NCI-H526 treated with DMSO at 0.1 percent for 48 hours (cell line): Measurements from ENCODE around the gene PPP3R1.
A peak's percentile ranks its signal among the peaks of the same experiment; 100 is the strongest.
"Not testable (repeated sequence)": the region's sequence is repeated elsewhere in the genome, so short reads cannot be mapped to it uniquely, and the experiment has no call there.

Source experiments
- DNase-seq: peaks from one replicate; lab custom pipeline; 2025; lab: John Stamatoyannopoulos, UW

PPP3R1 gene

DNA sequence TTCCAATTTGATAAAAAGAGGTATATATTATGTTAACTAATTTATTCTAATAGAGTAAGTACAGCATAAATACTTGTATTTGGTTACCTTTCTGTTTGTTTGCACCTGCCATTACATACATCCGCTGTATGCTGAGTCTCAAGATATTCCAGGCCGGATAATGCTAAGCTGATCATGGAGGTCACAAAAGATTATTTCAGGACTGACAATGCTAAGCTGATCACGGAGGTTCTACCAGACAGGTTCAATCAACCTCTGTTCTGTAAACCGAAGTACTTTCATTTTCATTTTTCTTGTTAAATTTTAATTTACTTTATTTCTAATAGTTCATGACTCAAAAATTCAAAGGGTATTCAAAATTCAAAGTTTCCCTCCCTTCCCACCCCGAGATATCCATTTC lies 63.5 kb downstream of the PPP3R1 start:
- no peak for DNase-seq

DNA sequence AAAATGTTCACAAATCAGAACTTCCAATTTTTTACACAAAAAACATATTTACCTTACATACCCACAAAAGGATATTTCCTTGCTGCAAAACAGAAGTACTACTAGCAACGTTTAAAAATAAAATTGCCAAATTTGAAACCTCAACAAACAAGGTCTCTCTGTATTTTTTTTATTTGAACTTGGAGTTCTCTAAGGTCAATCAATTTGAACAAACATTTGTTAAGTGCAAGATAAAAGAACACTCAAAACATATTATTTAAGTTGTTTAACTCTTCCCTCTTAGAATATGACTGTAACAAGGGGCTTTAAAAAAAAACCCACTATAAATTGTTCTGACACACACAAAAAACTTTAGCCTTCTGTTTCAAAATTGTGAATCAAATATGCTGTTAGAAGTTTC lies 65.0 kb downstream of the PPP3R1 start:
- DNase-seq: no peak

DNA sequence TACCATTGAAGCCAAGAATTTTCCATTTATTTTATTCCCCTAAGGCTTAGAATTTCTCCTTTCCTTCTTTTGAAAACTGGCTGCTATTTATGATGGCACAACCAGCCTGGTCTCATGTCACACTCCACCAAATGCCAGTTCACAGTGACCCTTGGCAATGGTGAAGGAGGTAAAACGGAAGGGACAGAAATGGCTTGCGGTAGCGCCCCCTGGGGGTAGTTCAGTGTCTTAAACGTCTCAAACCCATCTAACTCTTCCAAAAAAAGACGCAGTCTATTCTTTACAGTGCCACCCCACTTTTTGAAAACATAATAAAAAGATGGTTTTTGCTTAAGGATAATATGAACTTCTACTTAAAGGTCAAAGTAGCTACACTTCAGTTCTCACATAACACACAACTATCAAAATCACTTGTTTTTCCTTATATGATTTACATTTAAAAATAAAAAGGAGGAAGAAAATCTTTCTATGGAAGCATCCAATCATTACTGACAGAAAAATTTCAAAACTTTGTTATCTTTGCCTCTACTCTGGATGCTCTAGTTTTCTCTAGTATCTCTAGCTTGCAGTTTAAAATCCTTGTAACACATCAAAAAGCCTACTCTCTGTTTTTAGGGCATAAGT lies 66.7 kb downstream of the PPP3R1 start:
- no peak for DNase-seq

DNA sequence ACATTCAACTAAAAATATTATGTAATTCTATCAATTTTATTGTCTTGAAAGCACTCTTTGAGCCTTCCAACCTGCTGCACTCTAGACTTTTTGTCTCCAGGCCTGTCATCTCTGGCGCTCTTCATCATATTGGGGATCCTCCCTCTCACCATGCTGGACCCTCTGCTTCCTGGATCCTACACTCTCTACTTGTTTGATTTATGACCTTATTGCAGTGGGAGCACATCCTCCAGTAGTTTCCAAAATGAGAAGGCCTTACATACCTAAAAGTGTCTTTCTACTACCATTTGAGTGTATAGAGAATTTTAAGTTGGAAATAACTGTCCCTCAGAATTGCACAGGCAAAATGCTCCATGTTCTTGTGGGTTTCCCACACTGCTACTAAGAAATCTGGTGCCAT lies 69.4 kb downstream of the PPP3R1 start:
- DNase-seq: no peak

DNA sequence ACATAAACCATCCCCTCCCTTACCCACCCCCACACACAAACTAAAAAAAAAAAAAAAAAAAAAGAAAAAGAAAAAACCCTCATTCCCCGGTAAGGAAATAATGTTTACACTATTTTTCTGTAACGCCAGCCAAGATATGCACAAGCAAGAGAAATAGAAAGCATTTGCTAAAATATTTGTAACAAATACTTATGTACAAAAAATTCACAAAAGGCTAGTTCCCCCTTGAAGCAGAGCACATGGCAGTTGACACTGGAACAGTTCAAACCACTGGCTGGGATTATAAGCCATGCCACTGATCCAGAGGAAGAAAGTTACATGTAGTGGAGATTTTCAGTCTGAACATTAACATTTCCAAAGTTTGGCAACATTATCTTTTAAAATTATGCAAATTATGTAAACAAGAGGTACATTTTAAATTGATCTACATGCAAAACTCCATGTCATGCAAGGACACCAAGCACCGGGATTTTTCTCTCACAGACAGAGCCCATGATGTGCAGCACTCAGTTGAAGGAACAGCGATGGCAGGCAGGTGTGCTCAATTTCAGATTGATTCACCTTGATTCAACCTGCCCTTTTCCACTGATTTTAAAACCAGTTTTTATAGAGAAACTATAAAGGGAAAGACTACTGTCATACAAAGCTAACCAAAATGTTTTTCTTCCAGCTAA lies 73.2 kb downstream of the PPP3R1 start:
- DNase-seq: no peak

DNA sequence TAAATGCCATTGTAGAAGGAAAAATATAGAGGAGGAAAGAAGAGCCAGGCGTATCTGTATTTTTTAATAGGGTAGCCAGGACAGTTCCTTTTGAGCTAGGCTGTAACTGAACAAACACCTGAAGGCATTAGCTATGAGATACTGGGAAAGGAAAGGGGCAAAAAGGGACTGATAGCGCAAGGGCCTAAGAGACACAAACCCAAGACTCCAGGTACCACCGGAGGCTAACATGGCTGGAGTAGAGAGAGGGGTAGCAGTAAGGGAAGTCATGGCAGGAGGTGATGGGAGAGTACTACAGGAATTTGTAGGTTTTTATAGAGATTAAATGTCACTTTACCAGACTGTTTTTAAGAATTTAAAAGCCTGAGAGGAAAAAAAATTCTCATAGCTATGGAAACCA lies 73.9 kb downstream of the PPP3R1 start:
- DNase-seq: no peak

DNA sequence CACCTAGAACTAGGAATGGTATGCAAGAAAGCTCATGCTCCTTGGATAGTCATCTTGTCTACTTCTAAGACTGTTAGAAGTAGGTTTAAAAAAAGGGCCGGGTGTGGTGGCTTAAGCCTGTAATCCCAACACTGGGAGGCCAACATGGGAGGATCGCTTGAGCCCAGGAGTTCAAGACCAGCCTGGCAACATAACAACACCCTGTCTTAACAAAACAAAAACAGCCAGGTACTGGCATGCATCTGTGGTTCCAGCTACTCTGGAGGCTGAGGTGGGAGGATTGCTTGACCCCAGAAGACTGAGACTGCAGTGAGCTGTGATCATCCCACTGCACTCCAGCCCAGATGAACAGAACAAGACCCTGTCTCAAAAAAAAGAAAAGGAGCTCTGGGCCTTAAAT lies 74.8 kb downstream of the PPP3R1 start:
- no peak for DNase-seq

DNA sequence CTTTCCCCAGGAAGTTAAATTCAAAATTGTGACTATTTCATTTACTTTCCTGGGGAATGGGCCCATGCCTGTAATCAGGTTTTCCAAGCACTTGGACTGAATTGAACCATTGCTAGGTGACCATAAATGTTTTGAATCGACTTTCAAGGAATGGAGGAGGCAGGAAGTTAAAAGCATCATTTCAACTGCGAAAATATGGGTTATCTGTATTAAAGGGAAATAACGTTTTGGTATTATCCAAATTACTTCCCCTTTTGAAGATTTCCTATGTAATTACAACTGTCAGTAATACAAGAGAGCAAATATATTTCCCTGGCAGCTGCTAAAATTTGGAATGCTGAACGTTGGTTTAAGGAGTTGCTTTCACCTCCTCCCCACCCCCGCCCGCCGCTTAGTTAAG lies 75.7 kb downstream of the PPP3R1 start:
- no peak for DNase-seq

DNA sequence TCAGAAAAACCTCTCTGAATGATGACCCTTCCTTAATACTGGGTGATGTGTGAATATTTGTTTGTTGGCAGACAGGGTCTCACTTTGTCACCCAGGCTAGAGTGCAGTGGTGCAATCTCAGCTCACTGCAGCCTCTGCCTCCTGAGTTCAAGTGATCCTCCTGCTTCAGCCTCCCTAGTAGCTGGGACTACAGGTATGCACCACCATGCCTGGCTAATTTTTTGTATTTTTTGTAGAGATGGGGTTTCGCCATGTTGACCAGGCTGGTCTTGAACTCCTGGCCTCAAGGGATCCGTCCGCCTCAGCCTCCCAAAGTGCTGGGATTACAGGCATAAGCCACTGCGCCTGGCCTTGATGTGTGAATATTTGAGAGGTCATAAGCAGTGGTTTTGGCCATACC lies 77.1 kb downstream of the PPP3R1 start:
- not testable (repeated sequence) for DNase-seq

DNA sequence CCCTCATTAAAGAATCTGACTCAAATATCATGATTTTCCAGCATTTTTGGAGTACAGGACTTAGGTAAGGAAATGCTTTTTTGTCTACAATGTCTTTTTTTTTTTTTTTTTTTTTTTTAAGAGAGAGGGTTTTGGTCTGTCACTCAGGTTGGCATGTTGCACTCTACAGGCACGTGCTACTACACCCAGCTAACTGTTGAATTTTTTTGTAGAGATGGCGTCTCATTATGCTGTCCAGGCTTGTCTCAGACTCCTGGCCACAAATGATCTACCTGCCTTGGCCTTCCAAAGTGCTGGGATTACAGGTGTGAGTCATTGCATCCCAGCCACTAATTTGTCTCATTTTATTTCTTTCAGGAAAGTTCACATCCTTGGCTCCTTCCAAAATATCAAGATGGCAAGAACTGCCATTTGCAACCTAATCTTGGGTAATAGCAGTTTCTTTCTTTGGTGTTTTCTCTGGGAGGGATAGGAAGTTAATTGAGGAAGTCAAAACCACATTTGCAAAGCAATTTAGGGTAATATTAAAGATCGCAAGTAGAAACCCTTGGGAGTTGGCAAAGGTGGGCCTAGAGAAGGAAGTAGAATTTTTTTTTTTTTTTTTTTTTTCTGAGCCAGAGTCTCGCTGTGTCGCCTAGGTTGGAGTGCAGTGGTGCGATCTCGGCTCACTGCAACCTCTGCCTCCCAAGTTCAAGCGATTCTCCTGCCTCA lies 79.2 kb downstream of the PPP3R1 start:
- DNase-seq: no peak

DNA sequence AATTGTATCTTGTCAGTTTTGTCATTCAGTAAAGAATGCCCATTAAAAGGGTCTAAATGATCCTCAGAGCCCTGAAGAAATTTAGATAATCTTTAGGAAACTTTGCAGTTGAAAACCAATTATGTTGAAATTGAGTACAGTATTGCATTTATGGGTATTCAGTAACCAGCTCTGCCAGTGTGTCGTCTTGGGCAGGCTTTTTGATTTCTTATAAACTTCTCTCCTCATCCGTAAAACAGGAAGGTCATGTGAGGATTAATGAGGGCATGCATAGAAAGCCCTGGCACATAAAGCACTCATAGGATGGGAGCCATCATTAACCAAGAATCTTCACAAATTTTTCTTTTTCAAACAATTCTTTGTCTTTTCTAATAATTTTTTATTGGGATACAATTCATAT lies 79.8 kb downstream of the PPP3R1 start:
- no peak for DNase-seq

DNA sequence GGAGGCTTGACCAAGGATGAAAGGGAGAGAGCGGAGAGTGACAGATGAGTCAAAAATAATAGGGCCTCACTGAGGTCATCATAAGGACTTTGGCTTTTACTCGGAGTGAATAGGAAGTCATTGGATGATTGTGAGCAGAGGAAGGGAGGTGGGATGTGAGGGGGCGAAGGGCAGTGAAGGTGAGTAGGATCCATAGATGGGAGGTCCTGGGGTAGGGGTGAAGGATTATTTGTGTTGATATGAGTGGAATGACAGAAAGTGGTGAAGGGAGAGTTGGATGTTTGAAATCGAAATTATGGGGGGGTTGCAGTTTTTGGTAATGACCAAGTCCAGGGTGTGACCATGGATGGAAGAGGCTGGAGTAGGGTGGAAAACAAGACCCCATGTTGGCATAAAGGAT lies 80.6 kb downstream of the PPP3R1 start:
- no peak for DNase-seq

DNA sequence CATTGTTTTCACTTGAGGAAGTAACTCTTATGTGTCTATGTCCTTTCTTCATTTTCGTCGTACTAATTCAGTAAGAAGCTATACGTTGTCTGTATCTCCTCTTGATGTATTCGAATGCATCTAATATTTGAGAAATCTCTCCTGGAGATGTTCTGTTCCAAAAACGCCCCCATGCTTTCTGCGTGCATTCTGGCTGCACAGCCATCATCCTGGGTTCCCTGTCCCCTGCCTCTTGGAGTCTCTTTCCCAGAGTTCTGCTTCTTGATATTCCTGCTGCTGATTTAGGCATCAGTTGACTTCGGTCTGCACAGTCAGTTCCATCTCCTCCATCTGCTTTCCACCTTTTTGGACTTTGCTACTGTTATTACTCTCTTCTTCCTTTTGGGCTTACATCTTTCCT lies 81.2 kb downstream of the PPP3R1 start:
- no peak for DNase-seq

DNA sequence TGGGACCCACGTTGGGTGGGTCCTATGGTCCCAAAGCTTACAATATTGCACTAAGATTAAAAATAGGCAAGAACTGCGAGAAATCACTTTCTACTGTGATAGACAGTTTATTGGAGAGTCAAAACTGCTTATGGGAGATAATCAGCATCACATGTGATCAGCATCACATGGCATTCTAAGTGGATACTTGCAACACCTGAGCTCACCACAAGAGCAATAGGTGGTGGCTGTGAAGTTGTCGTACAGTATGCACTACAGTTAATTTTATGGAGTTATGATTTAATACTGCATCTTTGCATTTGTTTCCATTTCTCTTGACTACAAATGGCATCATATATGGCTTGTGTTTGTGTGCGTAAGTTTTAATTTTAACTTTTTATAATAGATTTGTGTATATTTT lies 83.0 kb downstream of the PPP3R1 start:
- no peak for DNase-seq

DNA sequence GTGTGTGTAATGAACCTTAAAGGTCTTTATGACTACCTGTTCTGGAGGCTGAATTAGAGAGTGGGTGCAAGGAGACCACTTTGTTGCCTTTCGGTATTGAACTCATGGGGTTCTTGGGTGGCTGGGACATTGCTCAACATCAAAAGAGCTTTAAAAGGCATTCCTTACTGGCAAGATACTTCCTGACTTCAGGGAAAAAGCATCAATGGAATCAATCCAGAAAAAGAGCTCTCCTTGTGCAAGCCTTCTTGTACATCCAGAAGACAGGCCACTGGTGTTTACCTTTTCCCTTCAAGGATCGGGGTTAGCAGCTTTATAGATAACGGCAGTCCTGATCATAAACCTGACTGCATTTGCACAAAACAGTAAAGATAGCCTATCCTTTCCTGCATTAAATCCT lies 85.1 kb downstream of the PPP3R1 start:
- no peak for DNase-seq

DNA sequence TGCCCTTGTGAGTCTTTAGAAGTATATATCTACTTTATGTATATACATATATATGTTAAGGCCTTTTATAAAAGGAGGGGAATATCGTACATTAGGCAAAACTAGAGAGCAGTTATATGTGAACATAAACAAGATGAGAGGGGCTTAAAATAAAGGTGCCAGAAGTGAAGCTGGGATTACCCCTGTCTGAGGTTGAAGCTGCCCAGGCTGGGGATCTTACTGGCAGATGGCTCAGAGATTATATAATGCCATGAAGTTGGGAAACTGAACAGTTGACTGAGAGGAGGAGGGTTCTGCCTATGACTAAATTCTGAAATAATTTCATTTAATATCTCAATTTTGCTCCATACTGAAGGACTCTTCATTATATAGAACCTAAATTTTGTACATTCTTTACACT lies 88.7 kb downstream of the PPP3R1 start:
- DNase-seq: no peak

DNA sequence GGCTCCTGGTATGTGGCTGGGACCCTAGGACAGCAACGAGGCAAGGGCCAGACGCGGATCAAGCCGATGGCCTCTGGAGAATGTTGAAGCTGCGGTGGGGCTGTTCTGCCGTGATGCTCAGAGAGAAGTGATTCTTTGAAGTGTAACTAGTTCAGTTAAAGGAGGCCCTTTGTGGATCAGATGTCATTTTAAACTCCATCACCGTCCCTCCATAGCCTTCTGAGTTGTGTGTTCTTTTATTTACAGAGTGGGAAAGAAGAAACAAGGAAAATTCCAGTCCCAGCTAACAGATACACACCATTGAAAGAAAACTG lies 94.2 kb downstream of the PPP3R1 start:
- no peak for DNase-seq

DNA sequence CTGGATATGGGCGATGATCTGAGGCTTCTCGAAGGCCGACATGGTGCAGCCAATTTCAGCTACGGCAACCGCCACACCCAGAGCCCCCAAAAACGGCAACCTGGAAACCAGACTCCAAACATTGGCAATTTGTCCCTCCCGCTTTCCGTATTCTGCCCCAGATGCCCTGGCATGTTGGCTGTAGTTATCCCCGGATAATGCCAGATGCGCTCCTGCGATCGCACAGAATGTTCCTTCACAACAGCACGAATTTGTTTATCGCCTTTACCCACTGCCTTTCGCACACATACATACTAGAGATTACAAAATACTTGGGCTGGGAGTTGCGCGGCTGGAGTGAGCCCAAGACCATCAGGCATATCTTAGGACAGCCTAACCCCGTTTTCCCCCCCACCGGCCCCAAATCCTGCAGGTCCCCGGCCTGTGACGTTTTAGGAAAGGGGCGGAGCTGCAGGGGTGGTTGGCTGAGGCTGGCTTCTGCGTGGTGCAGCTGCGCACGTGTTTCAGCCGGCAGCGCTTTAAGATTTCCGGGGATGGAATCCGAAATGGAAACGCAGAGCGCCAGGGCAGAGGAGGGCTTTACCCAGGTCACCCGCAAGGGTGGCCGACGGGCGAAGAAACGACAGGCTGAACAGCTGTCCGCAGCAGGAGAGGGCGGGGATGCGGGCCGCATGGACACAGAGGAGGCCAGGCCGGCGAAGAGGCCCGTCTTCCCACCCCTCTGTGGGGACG lies 94.8 kb downstream of the PPP3R1 start, which contains the start of gene PNO1:
TSS of gene PNO1 (plus strand) at position 487 of the 732 bp plus-strand sequence. CDS start at position 534, 47 bp downstream.
- DNase-seq: peak; percentile 97

DNA sequence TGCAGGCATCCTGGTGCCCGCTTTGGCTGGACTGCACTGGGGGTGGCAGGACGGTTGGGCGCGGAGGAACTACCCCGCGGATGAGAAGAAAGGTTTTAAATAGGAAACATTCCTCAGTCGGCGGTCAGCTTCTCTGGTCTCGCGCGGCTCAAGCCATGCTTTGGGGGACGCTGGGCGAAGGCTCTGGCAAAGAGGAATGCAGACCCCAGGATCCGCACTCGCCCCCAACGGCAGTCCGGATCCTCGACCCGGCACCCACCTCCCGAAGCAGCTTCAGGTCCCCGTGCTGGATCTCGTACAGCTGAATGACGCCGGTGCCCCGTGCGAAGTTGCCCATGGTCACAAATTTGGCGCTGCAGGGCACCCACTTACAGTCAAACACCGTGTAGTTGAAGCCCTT lies 95.3 kb downstream of the PPP3R1 start:
- no peak for DNase-seq

DNA sequence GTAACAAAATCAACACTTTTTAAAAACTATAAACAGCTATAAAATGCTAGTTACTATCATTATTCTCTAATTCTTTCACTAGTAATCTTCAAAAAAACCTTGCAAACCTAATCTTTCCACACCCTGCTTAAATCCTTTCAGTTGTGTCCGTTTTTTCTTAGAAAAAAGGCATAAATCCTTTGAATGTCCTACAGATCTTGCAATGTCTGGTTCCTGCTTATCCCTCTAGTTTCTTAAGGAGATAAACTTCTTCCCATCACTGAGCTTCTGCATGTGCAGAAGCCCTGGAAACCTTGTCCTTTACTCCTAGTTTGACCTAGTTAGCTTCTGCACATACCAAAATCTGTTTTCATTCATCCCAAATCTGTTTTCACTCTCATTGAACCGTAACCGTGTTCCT lies 95.9 kb downstream of the PPP3R1 start:
- no peak for DNase-seq

DNA sequence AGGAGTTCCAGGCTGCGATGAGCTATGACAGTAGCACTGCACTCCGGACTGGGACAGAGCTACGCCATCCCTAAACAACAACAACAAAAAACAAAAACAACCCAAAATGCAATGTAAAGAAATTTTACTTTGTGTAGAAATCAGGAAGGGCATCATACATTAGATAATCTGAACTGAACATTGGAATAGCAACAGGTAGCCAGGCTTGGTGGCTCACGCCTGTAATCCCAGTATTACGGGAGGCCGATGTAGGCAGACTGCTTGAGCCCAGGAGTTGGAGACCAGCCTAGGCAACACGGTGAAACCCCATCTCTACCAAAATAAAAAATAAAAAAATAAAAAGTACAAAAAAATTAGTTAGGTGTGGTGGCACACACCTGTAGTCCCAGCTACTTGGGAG lies 96.7 kb downstream of the PPP3R1 start:
- no peak for DNase-seq

DNA sequence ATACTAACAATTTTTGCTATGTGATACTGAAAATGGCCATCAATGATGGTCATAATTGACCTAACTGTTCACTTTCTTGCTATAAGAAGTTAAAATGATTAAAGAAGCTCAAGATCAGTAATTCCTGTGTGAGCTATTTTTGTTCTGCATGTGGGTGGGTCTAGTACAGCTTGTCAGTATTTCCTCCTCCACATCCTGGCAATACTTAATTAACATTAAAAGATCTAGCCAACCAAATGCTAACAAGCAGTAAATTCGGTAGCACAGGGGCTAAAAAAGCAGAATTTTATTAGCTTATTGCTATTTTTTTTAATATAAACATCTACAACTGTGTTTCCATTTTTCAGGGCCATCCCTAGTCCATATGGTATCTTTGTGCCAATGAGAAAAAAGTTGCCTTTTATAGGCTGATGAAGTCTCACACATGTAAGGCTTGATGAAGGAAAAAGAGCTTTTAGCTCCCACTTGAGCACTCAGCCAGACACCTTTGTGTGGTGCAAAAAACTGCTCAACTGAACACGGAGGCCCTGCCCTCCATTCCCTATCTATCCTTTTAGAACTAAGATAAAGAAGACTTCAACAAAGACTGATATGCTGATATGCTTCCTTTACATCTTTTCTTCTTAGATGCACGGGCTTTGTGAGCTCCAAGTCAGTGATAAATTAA lies 99.5 kb downstream of the PPP3R1 start:
- DNase-seq: no peak
